HepG2 (cell line): ENCODE results near the gene CNTROB. TPM values are rescaled to one million over a fixed set of nuclear protein-coding genes. Genes with fewer than 3 reads are reported as not detected.
A peak's percentile ranks its signal among the peaks of the same experiment; 100 is the strongest.

ENCODE experiments used
- BCL6 ChIP-seq: IDR thresholded peaks from 2 replicates; pipeline ENCODE4 v1.6.1; 2016; ENCODE audit warnings: missing genetic modification reagents, missing compliant biosample characterization
- CC2D1A ChIP-seq: sonication (generic); formaldehyde crosslinking; IDR thresholded peaks from 2 replicates; pipeline ENCODE4 v1.8.1; 2023; ENCODE audit warnings: mild to moderate bottlenecking, missing genetic modification reagents
- CREB1 ChIP-seq, 2 experiments: fragments of 450-650 bp in 1 of 2; IDR thresholded peaks; 2 replicates each; pipeline ENCODE4 v1.6.1; 2016 to 2017; ENCODE audit warnings: control low read depth in 1 of 2, mild to moderate bottlenecking in 1 of 2, missing compliant biosample characterization in 1 of 2, missing genetic modification characterization in 1 of 2
- ELF4 ChIP-seq: sonication (generic); formaldehyde crosslinking; IDR thresholded peaks from 2 replicates; pipeline ENCODE4 v1.5.0; 2020; ENCODE audit warnings: missing genetic modification reagents, mild to moderate bottlenecking, moderate library complexity, borderline replicate concordance
- GPN1 ChIP-seq: sonication (generic); formaldehyde crosslinking; IDR thresholded peaks from 2 replicates; pipeline ENCODE4 v1.5.1; 2020; ENCODE audit warnings: missing genetic modification reagents, borderline replicate concordance
- HHEX ChIP-seq: IDR thresholded peaks from 2 replicates; pipeline ENCODE4 v1.6.1; 2016; ENCODE audit warnings: control low read depth
- HOXA5 ChIP-seq: sonication (generic); formaldehyde crosslinking; IDR thresholded peaks from 2 replicates; pipeline ENCODE4 v1.4.0; 2020; ENCODE audit warnings: missing genetic modification reagents
- HOXA9 ChIP-seq: sonication (generic); formaldehyde crosslinking; IDR thresholded peaks from 2 replicates; pipeline ENCODE4 v1.8.1; 2022; ENCODE audit warnings: missing genetic modification reagents, mild to moderate bottlenecking, moderate library complexity, borderline replicate concordance
- ISL2 ChIP-seq: sonication (generic); formaldehyde crosslinking; IDR thresholded peaks from 2 replicates; pipeline ENCODE4 v1.5.0; 2020; ENCODE audit warnings: missing genetic modification reagents
- RFXAP ChIP-seq: sonication (generic); formaldehyde crosslinking; IDR thresholded peaks from 2 replicates; pipeline ENCODE4 v1.4.0; 2020; ENCODE audit warnings: missing genetic modification reagents, borderline replicate concordance
- SAFB2 ChIP-seq: sonication (generic); formaldehyde crosslinking; IDR thresholded peaks from 2 replicates; pipeline ENCODE4 v1.5.1; 2020; ENCODE audit warnings: missing genetic modification reagents, low read depth, mild to moderate bottlenecking, borderline replicate concordance
- TCF7 ChIP-seq: sonication (generic); IDR thresholded peaks from 2 replicates; pipeline ENCODE4 v1.6.1; 2016; ENCODE audit warnings: antibody characterized with exemption, low read depth
- ZFP41 ChIP-seq: sonication (generic); formaldehyde crosslinking; IDR thresholded peaks from 2 replicates; pipeline ENCODE4 v1.4.0; 2020; ENCODE audit warnings: mild to moderate bottlenecking, missing genetic modification reagents, borderline replicate concordance
- ZNF33B ChIP-seq: sonication (generic); formaldehyde crosslinking; IDR thresholded peaks from 2 replicates; pipeline ENCODE4 v1.5.1; 2020; ENCODE audit warnings: mild to moderate bottlenecking, missing genetic modification reagents
- ZNF670 ChIP-seq: sonication (generic); formaldehyde crosslinking; IDR thresholded peaks from 2 replicates; pipeline ENCODE4 v1.8.0; 2022; ENCODE audit warnings: mild to moderate bottlenecking, missing genetic modification reagents, borderline replicate concordance
- ZNF687 ChIP-seq: sonication (generic); formaldehyde crosslinking; IDR thresholded peaks from 2 replicates; pipeline ENCODE4 v1.5.1; 2020; ENCODE audit warnings: mild to moderate bottlenecking, missing genetic modification reagents, moderate library complexity
- polyA plus RNA-seq, 8 experiments: library from polyadenylated mRNA; depleted of rRNA in 3 of 8; stranded (reverse) in 7 of 8; unstranded in 1 of 8; fragments of >200 nt; fragmentation: Illumina TruSeq in 4 of 8; extraction: Trizol in 4 of 8; gene quantifications; 2 replicates each; pipeline versions ENCODE4 v1.2.1 to v1.2.3, GENCODE V29; 2011 to 2016; ENCODE audit warnings: low read depth in 4 of 8, missing spikeins in 1 of 8, mixed read lengths in 1 of 8; ENCODE audit not compliant: insufficient read depth in 1 of 8
- total RNA-seq, 5 experiments: library from RNA; depleted of rRNA; stranded (reverse); fragments of >200 nt; fragmentation: Illumina TruSeq; extraction: Trizol; gene quantifications; 2 replicates each; pipeline ENCODE4 v1.2.3, GENCODE V29; 2016; ENCODE audit warnings: low read depth in 1 of 5
- TF ChIP-seq, protein P1 (sequence below): IDR thresholded peaks from 2 replicates; pipeline ENCODE4 v1.6.1; 2016; ENCODE audit warnings: mild to moderate bottlenecking
- TF ChIP-seq, protein P2 (sequence below): sonication (generic); formaldehyde crosslinking; IDR thresholded peaks from 2 replicates; pipeline ENCODE4 v1.4.0; 2020; ENCODE audit warnings: missing genetic modification reagents
- TF ChIP-seq, protein P3 (sequence below): sonication (generic); formaldehyde crosslinking; IDR thresholded peaks from 2 replicates; pipeline ENCODE4 v1.4.0; 2020; ENCODE audit warnings: mild to moderate bottlenecking, missing genetic modification reagents

Gene CNTROB
- total and polyA plus RNA-seq, 2 of the 13 experiments (the other 11 are each of a cell fraction or from before 2014, with no cell fraction given) = 21.2 to 24.1 TPM

GRCh38 chr17:7889166-7889955 lies 42.6 kb upstream of the CNTROB start (continued):
- TF ChIP-seq ZNF687 = peak; percentile 61
- TF ChIP-seq, protein P1, sequence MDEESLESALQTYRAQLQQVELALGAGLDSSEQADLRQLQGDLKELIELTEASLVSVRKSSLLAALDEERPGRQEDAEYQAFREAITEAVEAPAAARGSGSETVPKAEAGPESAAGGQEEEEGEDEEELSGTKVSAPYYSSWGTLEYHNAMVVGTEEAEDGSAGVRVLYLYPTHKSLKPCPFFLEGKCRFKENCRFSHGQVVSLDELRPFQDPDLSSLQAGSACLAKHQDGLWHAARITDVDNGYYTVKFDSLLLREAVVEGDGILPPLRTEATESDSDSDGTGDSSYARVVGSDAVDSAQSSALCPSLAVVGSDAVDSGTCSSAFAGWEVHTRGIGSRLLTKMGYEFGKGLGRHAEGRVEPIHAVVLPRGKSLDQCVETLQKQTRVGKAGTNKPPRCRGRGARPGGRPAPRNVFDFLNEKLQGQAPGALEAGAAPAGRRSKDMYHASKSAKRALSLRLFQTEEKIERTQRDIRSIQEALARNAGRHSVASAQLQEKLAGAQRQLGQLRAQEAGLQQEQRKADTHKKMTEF (CRISPR knock-in tag) = 0 out of 2 replicates have a peak, but pooled peaks have one; percentile 20
- TF ChIP-seq GPN1 = no peak
- TF ChIP-seq SAFB2 (CRISPR knock-in tag) = no peak
- no peak for TF ChIP-seq ZNF33B
- no peak for TF ChIP-seq HOXA9 (CRISPR knock-in tag)
- TF ChIP-seq, protein P2, sequence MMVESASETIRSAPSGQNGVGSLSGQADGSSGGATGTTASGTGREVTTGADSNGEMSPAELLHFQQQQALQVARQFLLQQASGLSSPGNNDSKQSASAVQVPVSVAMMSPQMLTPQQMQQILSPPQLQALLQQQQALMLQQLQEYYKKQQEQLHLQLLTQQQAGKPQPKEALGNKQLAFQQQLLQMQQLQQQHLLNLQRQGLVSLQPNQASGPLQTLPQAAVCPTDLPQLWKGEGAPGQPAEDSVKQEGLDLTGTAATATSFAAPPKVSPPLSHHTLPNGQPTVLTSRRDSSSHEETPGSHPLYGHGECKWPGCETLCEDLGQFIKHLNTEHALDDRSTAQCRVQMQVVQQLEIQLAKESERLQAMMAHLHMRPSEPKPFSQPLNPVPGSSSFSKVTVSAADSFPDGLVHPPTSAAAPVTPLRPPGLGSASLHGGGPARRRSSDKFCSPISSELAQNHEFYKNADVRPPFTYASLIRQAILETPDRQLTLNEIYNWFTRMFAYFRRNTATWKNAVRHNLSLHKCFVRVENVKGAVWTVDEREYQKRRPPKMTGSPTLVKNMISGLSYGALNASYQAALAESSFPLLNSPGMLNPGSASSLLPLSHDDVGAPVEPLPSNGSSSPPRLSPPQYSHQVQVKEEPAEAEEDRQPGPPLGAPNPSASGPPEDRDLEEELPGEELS (CRISPR knock-in tag) = no peak
- TF ChIP-seq ISL2 = no peak
- TF ChIP-seq RFXAP (CRISPR knock-in tag) = no peak
- TF ChIP-seq ZFP41 = no peak
- peak; percentile 72 for TF ChIP-seq BCL6 (CRISPR knock-in tag)
- no peak for TF ChIP-seq TCF7
- no peak for TF ChIP-seq ZNF670 (CRISPR knock-in tag)
- no peak for TF ChIP-seq ELF4 (CRISPR knock-in tag)
- TF ChIP-seq HHEX = no peak
- TF ChIP-seq CC2D1A (CRISPR knock-in tag) = no peak
- TF ChIP-seq CREB1 (IDR thresholded peaks at IDR 0.05) = no peak
- no peak for TF ChIP-seq CREB1 (CRISPR knock-in tag; IDR thresholded peaks at IDR 0.05)
- TF ChIP-seq HOXA5 (CRISPR knock-in tag) = 0 out of 2 replicates have a peak, but pooled peaks have one; percentile 29
- TF ChIP-seq, protein P3, sequence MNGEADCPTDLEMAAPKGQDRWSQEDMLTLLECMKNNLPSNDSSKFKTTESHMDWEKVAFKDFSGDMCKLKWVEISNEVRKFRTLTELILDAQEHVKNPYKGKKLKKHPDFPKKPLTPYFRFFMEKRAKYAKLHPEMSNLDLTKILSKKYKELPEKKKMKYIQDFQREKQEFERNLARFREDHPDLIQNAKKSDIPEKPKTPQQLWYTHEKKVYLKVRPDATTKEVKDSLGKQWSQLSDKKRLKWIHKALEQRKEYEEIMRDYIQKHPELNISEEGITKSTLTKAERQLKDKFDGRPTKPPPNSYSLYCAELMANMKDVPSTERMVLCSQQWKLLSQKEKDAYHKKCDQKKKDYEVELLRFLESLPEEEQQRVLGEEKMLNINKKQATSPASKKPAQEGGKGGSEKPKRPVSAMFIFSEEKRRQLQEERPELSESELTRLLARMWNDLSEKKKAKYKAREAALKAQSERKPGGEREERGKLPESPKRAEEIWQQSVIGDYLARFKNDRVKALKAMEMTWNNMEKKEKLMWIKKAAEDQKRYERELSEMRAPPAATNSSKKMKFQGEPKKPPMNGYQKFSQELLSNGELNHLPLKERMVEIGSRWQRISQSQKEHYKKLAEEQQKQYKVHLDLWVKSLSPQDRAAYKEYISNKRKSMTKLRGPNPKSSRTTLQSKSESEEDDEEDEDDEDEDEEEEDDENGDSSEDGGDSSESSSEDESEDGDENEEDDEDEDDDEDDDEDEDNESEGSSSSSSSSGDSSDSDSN (CRISPR knock-in tag) = no peak
